ENCODE measurements around the gene COPS4.

- TF ChIP-seq GATA2 (IDR thresholded peaks at IDR 0.05; ENCODE audit: low read depth, low read length), result no peak
- no peak for TF ChIP-seq GATA3 (IDR thresholded peaks at IDR 0.05; ENCODE audit: low read depth, low read length)
These were observed 75.4 kb downstream of the COPS4 start for GRCh38 chr4:83110223-83110945.

Measured in SH-SY5Y (cell line).